HepG2 (cell line): ENCODE results near the gene TROAP. TPM values are rescaled to one million over a fixed set of nuclear protein-coding genes. Genes with fewer than 3 reads are reported as not detected.

ENCODE experiments used
- ATAC-seq: fragments of 200-7000 bp; cut with Tn5 transposase; 3 replicates; pipeline ENCODE4 v1.9.1; 2020; ENCODE audit warnings: mild to moderate bottlenecking, moderate library complexity
- BruUV-seq: library from RNA; stranded (reverse); fragments of 400-500 nt; replicated peaks from 2 replicates; lab custom pipeline; 2021; lab: Mats Ljungman, UMichigan
- CTCF ChIA-PET: fragments of 300-600 bp; formaldehyde crosslinking; extraction: SDS; loops from one replicate; lab custom pipeline; 2021; ENCODE audit warnings: low total read pairs, inconsistent platforms, low intra/inter-chr PET ratio; lab: Yijun Ruan, JAX
- POLR2A ChIA-PET: fragments of 350-600 bp; sonication (Branson Sonifier 250); formaldehyde crosslinking; loops from one replicate; lab custom pipeline; 2020; ENCODE audit warnings: antibody characterized with exemption, inconsistent platforms; lab: Yijun Ruan, JAX
- DNase-seq: peaks from one replicate; pipeline ENCODE4 v3.0.0-alpha.2; 2015; ENCODE audit warnings: low spot score
- FAIRE-seq: peaks from 3 replicates; lab custom pipeline; 2011; peaks lifted over from hg19 to GRCh38; lab: Jason Lieb, UNC
- H2AFZ ChIP-seq: one replicate; pipeline ENCODE4 v1.6.1; 2011; ENCODE audit warnings: low read length, inconsistent platforms
- H3K27ac ChIP-seq: fragments of 300-600 bp; 3 replicates; pipeline ENCODE4 v1.8.0; 2011; ENCODE audit warnings: mixed run types, mild to moderate bottlenecking, mixed read lengths, low read length, inconsistent platforms; ENCODE audit not compliant: insufficient read depth; ENCODE audit errors: extremely low read length
- H3K27me3 ChIP-seq, 2 experiments: fragments of 200-600 bp in 1 of 2; 2 replicates in 1 of 2; 3 replicates in 1 of 2; pipeline versions ENCODE4 v1.6.0 to v1.8.0; 2011; ENCODE audit warnings: low read length in 2 of 2, mild to moderate bottlenecking in 2 of 2, moderate library complexity in 2 of 2, inconsistent platforms in 1 of 2; ENCODE audit not compliant: insufficient read depth in 2 of 2, control insufficient read depth in 1 of 2
- H3K36me3 ChIP-seq, 2 experiments: fragments of 200-600 bp in 1 of 2; replicated peaks in 1 of 2; 2 replicates in 1 of 2; 3 replicates in 1 of 2; pipeline versions ENCODE4 v1.5.1 to v1.8.0; 2011; ENCODE audit warnings: low read length in 2 of 2, inconsistent platforms in 1 of 2; ENCODE audit not compliant: insufficient read depth in 2 of 2, control insufficient read depth in 1 of 2
- H3K4me1 ChIP-seq: 2 replicates; pipeline ENCODE4 v1.5.1; 2012; ENCODE audit warnings: low read length, inconsistent platforms; ENCODE audit not compliant: insufficient read depth
- H3K4me2 ChIP-seq: 2 replicates; pipeline ENCODE4 v1.6.0; 2011; ENCODE audit warnings: low read depth, low read length, inconsistent platforms
- H3K4me3 ChIP-seq, 3 experiments: fragments of 200-600 bp in 1 of 3; sonication (generic), shearing (Covaris generic) in 1 of 3; replicated peaks in 1 of 3; 2 replicates each; pipeline ENCODE4 v1.5.1; 2011 to 2016; ENCODE audit warnings: low read length in 3 of 3, inconsistent platforms in 2 of 3, low read depth in 2 of 3, mild to moderate bottlenecking in 2 of 3, control low read depth in 1 of 3, mixed read lengths in 1 of 3; ENCODE audit not compliant: insufficient read depth in 1 of 3
- H3K79me2 ChIP-seq: one replicate; pipeline ENCODE4 v1.6.1; 2011; ENCODE audit warnings: low read length, inconsistent platforms; ENCODE audit not compliant: insufficient read depth
- H3K9ac ChIP-seq: 2 replicates; pipeline ENCODE4 v1.6.0; 2011; ENCODE audit warnings: mild to moderate bottlenecking, low read depth, low read length, inconsistent platforms; ENCODE audit not compliant: insufficient read depth
- H3K9me3 ChIP-seq: 2 replicates; pipeline ENCODE4 v1.5.1; 2012; ENCODE audit warnings: mild to moderate bottlenecking, low read length
- H4K20me1 ChIP-seq: 2 replicates; pipeline ENCODE4 v1.6.0; 2011; ENCODE audit warnings: inconsistent platforms, mild to moderate bottlenecking, low read length, moderate library complexity; ENCODE audit not compliant: insufficient read depth
- E2F5 ChIP-seq: sonication (generic); formaldehyde crosslinking; conservative IDR thresholded peaks from 2 replicates; pipeline ENCODE4 v1.4.0; 2020; ENCODE audit warnings: missing genetic modification reagents
- ETV6 ChIP-seq: sonication (generic); formaldehyde crosslinking; conservative IDR thresholded peaks from 2 replicates; pipeline ENCODE4 v1.4.0; 2020; ENCODE audit warnings: missing genetic modification reagents
- MAF1 ChIP-seq: sonication (generic); formaldehyde crosslinking; IDR thresholded peaks from 2 replicates; pipeline ENCODE4 v1.5.0; 2020; ENCODE audit warnings: missing genetic modification reagents, borderline replicate concordance
- MAFF ChIP-seq: IDR thresholded peaks from 2 replicates; pipeline ENCODE4 v1.6.1; 2011; ENCODE audit warnings: low read depth, low read length, improper control_type of control experiment
- MED1 ChIP-seq: sonication (generic); formaldehyde crosslinking; IDR thresholded peaks from 2 replicates; pipeline ENCODE4 v1.4.0; 2020; ENCODE audit warnings: missing genetic modification reagents
- NPAS2 ChIP-seq: sonication (generic); formaldehyde crosslinking; IDR thresholded peaks from 2 replicates; pipeline ENCODE4 v1.8.0; 2022; ENCODE audit warnings: mild to moderate bottlenecking, missing genetic modification reagents, borderline replicate concordance
- THAP9 ChIP-seq: sonication (generic); formaldehyde crosslinking; IDR thresholded peaks from 2 replicates; pipeline ENCODE4; 2020; ENCODE audit warnings: missing genetic modification reagents, mild to moderate bottlenecking, borderline replicate concordance
- ZBTB20 ChIP-seq: sonication (generic); formaldehyde crosslinking; IDR thresholded peaks from 2 replicates; pipeline ENCODE4 v1.8.1; 2023; ENCODE audit warnings: missing genetic modification reagents, low read depth, mild to moderate bottlenecking, borderline replicate concordance
- ZKSCAN5 ChIP-seq: sonication (generic); formaldehyde crosslinking; IDR thresholded peaks from 2 replicates; pipeline ENCODE4 v1.5.1; 2020; ENCODE audit warnings: mild to moderate bottlenecking, missing genetic modification reagents
- ZNF446 ChIP-seq: sonication (generic); formaldehyde crosslinking; IDR thresholded peaks from 2 replicates; pipeline ENCODE4 v1.5.0; 2020; ENCODE audit warnings: mild to moderate bottlenecking, missing genetic modification reagents
- ZNF619 ChIP-seq: sonication (generic); formaldehyde crosslinking; IDR thresholded peaks from 2 replicates; pipeline ENCODE4 v1.4.0; 2020; ENCODE audit warnings: mild to moderate bottlenecking, missing genetic modification reagents
- ZNF674 ChIP-seq: sonication (generic); formaldehyde crosslinking; IDR thresholded peaks from 2 replicates; pipeline ENCODE4 v1.5.0; 2020; ENCODE audit warnings: low read depth, mild to moderate bottlenecking, missing genetic modification reagents
- WGBS: methylation state at CpG from one replicate; pipeline ENCODE4 v1.1.6; 2017; ENCODE audit warnings: low lambda C conversion rate; 5-methylcytosine and 5-hydroxymethylcytosine counted together
- in situ Hi-C: cut with HindIII; loops from 2 replicates; pipeline ENCODE4 v1.10.0; 2017; ENCODE audit warnings: low pct_unique_long_range_greater_than_20kb; ENCODE audit not compliant: extremely low pct_ligation_motif_present
- intact Hi-C: fragments of 100-400 bp; cut with micrococcal nuclease; formaldehyde crosslinking; loops from one replicate; pipeline ENCODE4 v1.10.0; 2022; ENCODE audit not compliant: unreplicated experiment
- polyA plus RNA-seq, 8 experiments: library from polyadenylated mRNA; depleted of rRNA in 3 of 8; stranded (reverse) in 7 of 8; unstranded in 1 of 8; fragments of >200 nt; fragmentation: Illumina TruSeq in 4 of 8; extraction: Trizol in 4 of 8; gene quantifications; 2 replicates each; pipeline versions ENCODE4 v1.2.1 to v1.2.3, GENCODE V29; 2011 to 2016; ENCODE audit warnings: low read depth in 4 of 8, missing spikeins in 1 of 8, mixed read lengths in 1 of 8; ENCODE audit not compliant: insufficient read depth in 1 of 8
- total RNA-seq, 5 experiments: library from RNA; depleted of rRNA; stranded (reverse); fragments of >200 nt; fragmentation: Illumina TruSeq; extraction: Trizol; gene quantifications; 2 replicates each; pipeline ENCODE4 v1.2.3, GENCODE V29; 2016; ENCODE audit warnings: low read depth in 1 of 5

The TROAP gene
- total and polyA plus RNA-seq, 2 of the 13 experiments (the other 11 are each of a cell fraction or from before 2014, with no cell fraction given), result 22.5 to 30.9 TPM

- ChIA-PET POLR2A (interaction anchor here (0.9 to 1.1 kb wide), 2 partner anchors 15 to 29 kb away, joined by 3 to 4 read pairs; no protein-coding TSS in a partner anchor), CTCF (no interaction called here)
- in situ Hi-C loops, result no loop called here
These were observed 28.3 kb upstream of the TROAP start for GRCh38 chr12:49294804-49295081.

More at GRCh38 chr12:49294804-49295081, 28.3 kb upstream of the TROAP start:
- DNase-seq (no peak), ATAC-seq (no peak), FAIRE-seq (no peak)
- H3K4me2 ChIP-seq, result no peak overlapping the region
- H2AFZ ChIP-seq, result no peak overlapping the region
- peak overlapping the region in 1 of 3 experiments; percentile 57; a peak in 1 of 6 replicates for H3K4me3 ChIP-seq
- intact Hi-C loops, result no loop called here
- H3K27me3 ChIP-seq, result peaks cover 16 to 70% of the 10 kb centered on the region in 2 experiments
- no peaks in the 10 kb centered on the region for H3K79me2 ChIP-seq
- TF ChIP-seq E2F5 (no peak), ZBTB20 (CRISPR knock-in tag) (no peak), NPAS2 (CRISPR knock-in tag) (no peak), MAFF (no peak), ZKSCAN5 (no peak), MAF1 (CRISPR knock-in tag) (no peak), MED1 (CRISPR knock-in tag) (no peak), ZNF619 (CRISPR knock-in tag) (no peak), ZNF446 (CRISPR knock-in tag) (no peak), ZNF674 (no peak), ETV6 (CRISPR knock-in tag) (no peak), THAP9 (CRISPR knock-in tag) (no peak)
- no TSS peak for BruUV-seq
- H4K20me1 ChIP-seq, result no peaks in the 10 kb centered on the region
- no peak overlapping the region for H3K9ac ChIP-seq
- H3K9me3 ChIP-seq, result no peaks in the 10 kb centered on the region
- 57% methylated on average over 4 of the region's 5 CpGs for WGBS
- no peaks in the 10 kb centered on the region for H3K36me3 ChIP-seq
- H3K27ac ChIP-seq, result no peak overlapping the region
- H3K4me1 ChIP-seq, result peaks cover 16% of the 10 kb centered on the region
